ENCODE measurements around the gene BMP8A.
"Not testable (repeated sequence)": the region's sequence is repeated elsewhere in the genome, so short reads cannot be mapped to it uniquely, and the experiment has no call there.

Gene BMP8A
- long read RNA-seq, donor 1 = 0 reads
- long read RNA-seq, donor 2 = 0 reads
- long read RNA-seq, donor 3 = 0 reads
- long read RNA-seq, donor 4, partial matches to known transcripts = 0 of 1 reads
- long read RNA-seq, donor 4, other reads (novel, unspliced or antisense) = 0 of 1 reads
- long read RNA-seq, donor 5 = 0 reads
- long read RNA-seq, donor 6, partial matches to known transcripts = 0 of 2 reads
- long read RNA-seq, donor 6, other reads (novel, unspliced or antisense) = 0 of 2 reads
- long read RNA-seq, donor 7, partial matches to known transcripts = 0 of 1 reads
- long read RNA-seq, donor 7, other reads (novel, unspliced or antisense) = 0 of 1 reads
- long read RNA-seq, donor 8, partial matches to known transcripts = 9 of 9 reads
- long read RNA-seq, donor 8, other reads (novel, unspliced or antisense) = 0 of 9 reads

GRCh38 chr1:39491146-39491921 lies at the start of gene BMP8A:
Gene BMP8A, plus strand, starts transcription at chr1:39491636. Its CDS starts 356 bp downstream, at chr1:39491992.
- DNase-seq = peak; percentile 81

GRCh38 chr1:39441797-39442196 lies 49.6 kb upstream of the BMP8A start:
- no peak for DNase-seq

GRCh38 chr1:39445573-39445972 lies 45.9 kb upstream of the BMP8A start:
- no peak for DNase-seq

GRCh38 chr1:39446986-39447567 lies 44.4 kb upstream of the BMP8A start:
- no peak for DNase-seq

- not testable (repeated sequence) for DNase-seq
Measured at GRCh38 chr1:39450041-39450440, 41.4 kb upstream of the BMP8A start.

GRCh38 chr1:39450956-39451606 lies 40.4 kb upstream of the BMP8A start:
- DNase-seq = no peak

GRCh38 chr1:39452081-39452480 lies 39.4 kb upstream of the BMP8A start:
- no peak for DNase-seq

GRCh38 chr1:39452540-39452939 lies 38.9 kb upstream of the BMP8A start:
- DNase-seq = no peak

- DNase-seq = no peak
Measured at GRCh38 chr1:39453603-39454002, 37.8 kb upstream of the BMP8A start.

GRCh38 chr1:39458991-39459390 lies 32.4 kb upstream of the BMP8A start:
- DNase-seq = no peak

GRCh38 chr1:39462074-39462473 lies 29.4 kb upstream of the BMP8A start:
- no peak for DNase-seq

GRCh38 chr1:39466413-39467107 lies 24.9 kb upstream of the BMP8A start:
- no peak for DNase-seq

GRCh38 chr1:39467108-39467720 lies 24.2 kb upstream of the BMP8A start:
- DNase-seq = peak; percentile 26

- DNase-seq = no peak
Measured at GRCh38 chr1:39469150-39469549, 22.3 kb upstream of the BMP8A start.

- no peak for DNase-seq
Measured at GRCh38 chr1:39470040-39470439, 21.4 kb upstream of the BMP8A start.

GRCh38 chr1:39472826-39473225 lies 18.6 kb upstream of the BMP8A start:
- no peak for DNase-seq

- no peak for DNase-seq
Measured at GRCh38 chr1:39473324-39473723, 18.1 kb upstream of the BMP8A start.

GRCh38 chr1:39474810-39475209 lies 16.6 kb upstream of the BMP8A start:
- DNase-seq = no peak

GRCh38 chr1:39475551-39475950 lies 15.9 kb upstream of the BMP8A start:
- DNase-seq = not testable (repeated sequence)

- DNase-seq = no peak
Measured at GRCh38 chr1:39478126-39478915, 13.1 kb upstream of the BMP8A start.

- no peak for DNase-seq
Measured at GRCh38 chr1:39481289-39481688, 10.1 kb upstream of the BMP8A start.
